Measurements from ENCODE around the gene CAPS2.

Gene CAPS2

DNA sequence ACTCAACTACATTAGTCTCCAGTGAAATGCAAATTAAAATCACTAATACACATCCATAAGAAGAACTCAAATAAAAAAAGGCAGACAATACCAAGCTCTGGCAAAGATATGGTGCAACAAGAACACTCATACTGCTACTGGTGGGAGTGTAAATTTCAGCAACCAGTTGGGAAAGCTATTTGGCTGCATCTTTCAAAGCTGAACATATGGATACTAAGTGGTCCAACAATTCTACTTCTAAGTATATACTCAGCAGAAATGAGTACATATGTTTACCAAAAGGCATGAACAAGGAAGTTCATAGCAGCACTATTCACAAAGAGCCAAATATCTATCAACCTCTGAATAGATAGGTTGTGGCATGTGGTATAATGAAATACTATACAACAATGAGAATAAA lies 27.3 kb downstream of the CAPS2 start:
- DNase-seq = no peak

DNA sequence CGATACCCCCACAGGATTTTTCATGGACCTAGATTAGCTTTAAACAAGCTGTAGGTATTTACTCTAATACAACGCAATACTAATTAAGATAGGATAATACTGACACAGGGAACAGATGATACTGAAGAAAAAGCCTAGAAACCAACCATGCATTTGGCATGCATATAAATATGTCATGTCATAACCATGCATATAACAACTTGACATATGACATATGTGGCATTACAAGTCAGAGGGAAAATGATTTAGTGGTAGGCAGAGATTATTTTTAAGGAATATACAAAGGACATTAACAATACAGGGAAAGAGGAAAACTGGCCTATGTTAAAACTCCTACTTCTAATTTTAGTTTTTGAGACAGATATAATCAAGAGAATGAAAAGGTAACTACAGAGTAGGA lies 27.9 kb downstream of the CAPS2 start:
- no peak for DNase-seq

DNA sequence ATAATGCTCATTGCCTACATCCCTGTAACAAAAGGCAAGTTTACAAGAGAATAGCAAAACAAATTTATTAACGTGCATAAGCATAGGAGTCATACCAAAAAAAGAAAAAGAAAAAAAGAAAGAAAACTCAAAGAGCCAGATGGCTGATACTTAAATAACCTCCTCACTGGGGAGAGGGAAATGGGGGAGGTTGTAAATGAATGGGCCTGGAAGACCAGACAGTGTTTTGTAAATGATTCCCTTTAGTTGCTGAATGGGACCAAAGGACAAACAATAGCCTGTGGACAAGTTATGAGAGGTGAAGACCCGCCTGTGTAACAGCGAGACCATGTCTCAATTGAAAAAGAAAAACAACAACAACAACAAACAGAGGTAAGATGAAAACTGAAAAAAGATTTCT lies 35.3 kb downstream of the CAPS2 start:
- no peak for DNase-seq

DNA sequence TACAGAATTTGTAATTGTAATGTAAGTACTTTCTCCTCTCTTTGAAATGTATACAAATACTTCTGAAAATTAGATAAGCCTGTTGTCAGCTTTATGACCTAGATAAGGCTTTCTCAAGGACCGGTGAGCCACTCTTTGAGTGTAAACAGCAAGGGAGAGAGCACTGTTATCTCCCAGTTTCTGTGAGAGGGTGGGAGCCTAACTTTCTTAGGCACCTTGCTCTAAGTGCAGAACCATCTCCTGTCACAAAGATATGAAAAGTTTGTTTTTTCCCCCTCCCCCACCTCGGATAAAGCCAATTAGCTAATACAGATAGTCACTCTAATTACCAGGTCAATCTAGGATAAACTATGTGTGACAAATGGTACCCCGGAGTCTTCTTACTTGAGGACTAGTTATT lies 35.8 kb downstream of the CAPS2 start:
- no peak for DNase-seq

DNA sequence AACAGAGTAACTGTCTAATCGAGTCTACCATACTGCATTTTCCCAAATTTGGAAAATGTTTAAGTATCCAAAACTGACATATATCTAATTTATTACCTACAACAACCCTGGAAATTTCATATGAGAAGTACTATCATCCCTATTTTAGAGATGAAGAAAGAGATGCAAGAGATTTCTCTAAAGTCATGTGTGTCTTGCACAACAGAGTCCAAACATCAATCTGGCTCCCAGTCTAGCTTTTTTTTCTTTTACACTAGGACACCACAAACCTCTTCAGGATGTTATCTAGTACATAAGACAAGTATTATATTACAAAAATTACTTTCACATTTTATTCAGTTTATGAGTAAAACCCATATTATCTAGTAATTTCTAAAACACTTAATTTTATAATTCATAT lies 39.1 kb downstream of the CAPS2 start:
- no peak for DNase-seq

DNA sequence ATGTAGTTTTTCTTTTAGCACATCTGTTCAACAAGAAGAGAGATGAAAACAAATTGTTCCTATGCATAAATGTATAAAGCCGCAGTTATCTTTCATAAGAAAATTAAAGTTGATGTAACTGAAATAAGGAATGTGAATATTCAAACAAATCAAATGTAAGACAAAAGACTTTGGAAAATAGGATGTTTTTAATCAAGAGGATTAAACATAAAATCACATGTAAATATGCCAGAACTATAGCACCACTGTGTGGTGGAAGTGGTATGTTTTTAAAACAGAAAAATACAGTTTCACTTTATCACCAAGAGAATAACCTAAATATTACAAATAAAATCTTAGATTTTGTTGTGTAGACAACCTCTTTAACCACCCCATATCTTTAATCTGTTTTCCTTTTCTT lies 40.4 kb downstream of the CAPS2 start:
- no peak for DNase-seq

DNA sequence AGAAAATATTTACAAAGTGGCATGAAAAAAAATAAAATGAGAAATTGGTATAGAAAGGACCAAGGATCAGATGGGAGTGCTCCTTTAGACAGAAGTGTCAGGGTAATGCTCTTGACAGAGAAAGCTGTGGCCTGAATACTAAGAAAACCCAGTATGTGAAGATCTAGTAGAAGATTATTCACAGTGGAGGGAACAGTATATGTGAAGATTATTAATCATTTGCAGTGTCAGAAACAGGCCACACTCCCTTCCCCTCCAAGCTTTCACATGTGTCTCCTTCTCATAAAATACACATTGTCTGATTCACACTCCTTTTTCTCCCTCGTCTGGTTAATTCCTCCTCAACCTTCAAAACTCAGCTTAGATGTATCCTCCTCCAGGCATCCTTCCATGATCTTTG lies 41.3 kb downstream of the CAPS2 start:
- no peak for DNase-seq

DNA sequence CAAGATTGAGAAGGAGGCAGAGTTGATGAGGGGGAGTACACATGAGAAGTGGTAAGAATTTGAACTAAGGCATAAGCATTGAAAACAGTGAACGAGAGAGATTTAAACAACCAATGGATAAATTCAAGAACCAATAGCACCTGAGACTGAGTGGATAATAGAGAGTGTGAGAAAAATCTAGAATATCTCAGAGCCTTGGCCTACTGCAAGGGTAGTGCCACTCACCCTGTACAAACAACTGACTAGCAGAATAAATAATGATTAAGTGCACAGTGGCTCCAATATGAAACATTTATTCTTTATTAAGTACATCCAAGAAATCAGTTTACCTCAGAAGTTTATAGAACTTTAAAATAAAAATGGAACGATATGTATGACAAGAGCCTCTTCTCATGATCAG lies 54.4 kb downstream of the CAPS2 start:
- DNase-seq = no peak

DNA sequence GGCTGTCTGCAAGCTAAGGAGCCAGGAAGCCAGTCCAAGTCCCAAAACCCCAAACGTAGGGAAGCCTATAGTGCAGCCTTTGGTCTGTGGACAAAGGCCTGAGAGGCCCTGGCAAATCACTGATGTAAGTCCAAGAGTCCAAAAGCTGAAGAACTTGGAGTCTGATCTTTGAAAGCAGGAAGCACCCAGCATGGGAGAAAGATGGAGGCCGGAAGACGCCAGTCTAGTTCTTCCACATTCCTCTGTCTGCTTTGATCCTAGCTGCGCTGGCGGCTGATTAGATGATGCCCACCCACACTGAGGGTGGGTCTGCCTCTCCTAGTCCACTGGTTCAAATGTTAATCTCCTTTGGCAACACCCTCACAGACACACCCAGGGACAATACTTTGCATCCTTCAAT lies 58.5 kb downstream of the CAPS2 start:
- no peak for DNase-seq

DNA sequence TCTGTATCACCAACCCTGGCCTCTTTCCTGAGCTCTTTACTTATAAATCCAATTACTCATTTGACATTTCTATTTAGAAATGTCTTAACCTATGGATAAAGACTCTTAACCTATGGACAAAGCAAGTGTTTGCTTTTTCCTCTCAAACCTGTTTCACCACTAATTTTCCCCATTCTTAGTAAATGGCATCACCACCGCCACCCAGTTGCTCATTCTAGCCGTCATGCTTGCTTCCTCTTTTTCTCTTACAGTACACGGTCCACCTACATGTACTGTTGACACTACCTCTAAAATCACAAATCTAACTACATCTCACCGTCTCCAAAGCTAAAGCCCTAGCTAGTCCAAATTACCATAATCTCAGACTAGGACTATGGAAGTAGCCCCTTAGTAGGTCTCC lies 60.0 kb downstream of the CAPS2 start:
- no peak for DNase-seq

DNA sequence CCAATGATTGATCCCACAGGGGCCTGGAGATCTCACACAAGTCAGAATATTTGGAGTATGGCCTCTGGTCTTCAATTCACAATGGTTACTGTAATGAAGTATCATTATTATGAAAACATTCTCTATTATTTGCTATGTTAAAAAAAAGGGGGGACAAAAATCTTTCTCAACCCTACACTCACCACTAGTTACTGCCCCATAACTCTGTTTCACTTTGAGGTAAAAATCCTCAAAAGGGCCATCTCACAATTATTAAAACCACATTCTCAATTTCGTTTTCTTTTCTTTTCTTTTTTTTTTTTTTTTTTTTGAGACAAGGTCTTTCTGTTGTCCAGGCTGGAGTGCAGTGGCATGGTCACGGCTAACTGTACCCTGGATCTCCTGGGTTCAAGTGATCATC lies 60.9 kb downstream of the CAPS2 start:
- DNase-seq = no peak

DNA sequence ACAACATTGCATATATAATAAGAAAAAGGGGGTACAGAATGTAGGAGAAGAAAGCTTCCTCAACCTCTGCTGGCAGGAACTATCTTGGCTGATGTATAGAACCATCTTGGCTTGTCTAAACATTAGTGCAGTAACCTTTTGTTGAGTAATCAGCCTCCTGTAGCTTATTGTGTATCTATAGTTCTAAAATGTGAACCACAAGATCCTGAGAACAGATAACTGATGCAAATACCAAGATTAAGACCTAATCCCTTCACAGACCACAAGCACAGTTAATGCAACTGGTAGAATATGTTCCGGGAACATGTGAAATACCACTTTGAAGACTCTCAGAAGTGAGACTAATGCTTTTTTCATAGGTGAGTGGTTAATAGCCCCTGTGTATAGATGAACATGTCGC lies 69.8 kb downstream of the CAPS2 start:
- DNase-seq = no peak

DNA sequence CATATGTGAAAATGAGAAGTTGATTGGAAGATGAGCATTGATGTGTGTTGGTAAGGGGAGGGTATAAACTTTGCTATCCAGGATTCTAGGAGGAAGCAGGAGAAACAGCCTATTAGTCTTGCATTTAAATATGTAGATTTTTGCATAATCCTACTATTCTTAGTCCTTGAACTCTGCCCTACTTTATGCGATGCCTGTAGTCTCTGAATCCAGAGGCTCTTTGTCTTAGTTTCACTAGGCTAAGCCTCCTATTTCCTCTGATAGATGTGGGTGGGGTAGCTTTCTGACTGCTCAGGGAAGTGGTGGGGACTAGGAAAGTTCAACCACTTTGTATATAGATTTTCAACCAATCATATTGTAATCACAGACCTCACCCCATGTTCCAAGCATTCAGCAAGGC lies 71.0 kb downstream of the CAPS2 start:
- DNase-seq = no peak

DNA sequence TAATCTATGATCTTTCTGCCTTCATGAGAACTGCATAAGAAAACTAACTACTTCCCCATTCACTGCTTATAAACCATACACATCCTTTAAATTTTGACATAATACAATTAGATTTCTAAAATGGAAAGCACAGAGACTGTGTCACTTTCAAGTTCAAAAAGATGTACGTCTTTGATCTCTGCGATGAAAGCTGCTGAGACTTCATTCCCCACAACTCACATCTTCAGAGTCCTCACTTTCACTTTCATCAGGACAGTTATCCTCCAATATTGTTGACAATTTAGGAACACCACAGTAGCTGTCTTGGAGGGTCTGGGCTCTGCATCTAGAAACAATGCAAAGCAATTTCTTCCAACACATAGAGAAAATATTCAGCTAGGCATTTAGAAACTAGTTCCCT lies 72.6 kb downstream of the CAPS2 start:
- DNase-seq = no peak

DNA sequence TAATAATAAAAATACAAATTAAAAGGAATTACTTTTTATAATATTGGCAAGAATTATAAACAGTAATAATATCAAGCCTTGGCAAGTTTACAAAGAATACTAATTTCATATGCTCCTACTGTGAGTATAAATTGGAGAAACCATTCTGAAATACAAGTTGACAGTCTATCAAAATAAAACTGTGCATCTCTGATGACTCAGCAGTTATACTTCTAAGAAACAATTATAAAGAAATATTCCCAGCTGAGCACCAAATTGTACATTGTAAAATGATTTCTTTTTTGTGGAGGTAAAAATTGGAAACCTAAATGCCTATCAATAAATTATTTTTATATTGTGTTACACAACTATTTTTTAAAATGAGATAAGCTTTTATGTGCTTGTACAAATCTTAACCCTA lies 85.0 kb downstream of the CAPS2 start:
- no peak for DNase-seq

DNA sequence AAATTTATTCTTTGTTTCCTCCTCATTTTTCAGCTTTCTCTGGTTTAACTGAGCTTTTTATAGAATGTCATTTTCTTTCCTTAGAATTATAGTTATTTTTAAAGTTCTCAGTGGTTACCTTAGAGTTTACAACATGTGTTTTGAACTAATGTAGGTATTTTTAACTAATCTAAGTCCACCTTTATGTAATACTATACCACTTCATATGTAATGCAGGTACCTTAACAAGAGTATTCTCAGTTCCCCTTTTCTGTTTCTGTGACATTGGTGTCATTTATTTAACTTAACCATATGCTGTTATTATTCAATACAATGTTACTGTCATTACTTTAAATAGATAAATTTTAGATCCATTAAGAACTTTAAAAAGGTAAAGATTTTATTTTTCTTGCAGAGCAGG lies 90.1 kb downstream of the CAPS2 start:
- no peak for DNase-seq

DNA sequence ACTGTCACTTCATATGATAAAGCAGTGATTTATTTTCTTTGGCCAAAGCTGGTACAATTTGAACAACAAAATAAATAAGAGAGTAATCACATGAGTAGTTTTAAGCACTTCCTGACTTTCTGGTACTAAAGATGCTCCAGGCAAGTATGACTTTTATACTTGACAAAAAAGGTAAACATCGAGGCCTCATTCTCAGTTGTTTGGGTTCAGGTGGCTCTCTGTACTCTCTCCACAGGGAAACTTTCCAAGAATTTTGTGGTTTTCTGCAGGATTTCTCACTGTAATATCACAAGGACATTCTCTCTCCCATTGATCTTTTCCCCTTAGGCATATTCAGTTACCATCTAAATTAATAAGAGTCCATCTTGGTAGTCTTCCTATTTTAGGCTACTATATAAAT lies 93.9 kb downstream of the CAPS2 start:
- DNase-seq = no peak

DNA sequence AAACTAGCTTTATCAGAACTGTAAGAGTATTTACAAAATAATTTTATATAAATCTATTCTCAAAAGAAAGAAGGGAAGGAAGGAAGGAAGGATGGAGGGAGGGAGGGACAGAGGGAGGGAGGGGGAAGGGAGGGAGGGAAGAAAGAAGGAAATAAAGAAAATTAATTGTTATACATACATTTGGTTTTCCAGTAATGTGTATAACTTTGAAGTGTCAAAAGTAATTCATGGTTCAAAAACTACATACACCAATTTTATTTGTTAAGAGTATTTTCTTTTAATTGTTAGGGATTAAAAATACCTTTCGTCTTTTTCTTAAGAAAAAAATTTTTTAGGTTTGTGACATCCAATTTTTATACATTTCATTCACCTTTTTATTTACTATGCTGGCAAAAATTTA lies 103.0 kb downstream of the CAPS2 start:
- no peak for DNase-seq
